Omental fat pad (tissue), 4 donors: Measurements from ENCODE around the gene RBM5. TPM values are rescaled to one million over a fixed set of nuclear protein-coding genes. Genes with fewer than 3 reads are reported as not detected.

ENCODE experiments used
- ATAC-seq: fragments of 150-250 bp; one replicate; pipeline ENCODE4 v1.9.1; 2016; ENCODE audit warnings: mild to moderate bottlenecking, moderate library complexity; ENCODE audit not compliant: low FRiP score
- DNase-seq: peaks from one replicate; pipeline ENCODE4 v3.0.0-alpha.2; 2019; ENCODE audit warnings: low spot score
- CTCF ChIP-seq, 3 donors: fragments of 450-650 bp; IDR thresholded peaks; one replicate each; pipeline ENCODE4 v1.5.1; 2016 to 2017; ENCODE audit warnings: antibody characterized with exemption in 3 of 3, mild to moderate bottlenecking in 3 of 3, moderate library complexity in 2 of 3
- total RNA-seq, 4 donors: library from RNA; depleted of rRNA; stranded (reverse); fragments of >200 nt; gene quantifications; one replicate each; pipeline ENCODE4 v1.1.0, GENCODE V29; 2016

RBM5 gene
- total RNA-seq, 4 donors from 2014 or later, result 143 to 308 (median 190) TPM

GRCh38 chr3:50125541-50126286, 37.0 kb downstream of the RBM5 start:
- no peak for TF ChIP-seq CTCF (IDR thresholded peaks at IDR 0.05)
- DNase-seq (no peak), ATAC-seq (no peak)

- no peak for ATAC-seq
- DNase-seq, result no peak
Observed at GRCh38 chr3:50126287-50127211, 37.8 kb downstream of the RBM5 start.

GRCh38 chr3:50127251-50127691, 38.6 kb downstream of the RBM5 start:
- ATAC-seq (no peak), DNase-seq (no peak)
- TF ChIP-seq CTCF (IDR thresholded peaks at IDR 0.05), result no peak

More at GRCh38 chr3:50126287-50127211, 37.8 kb downstream of the RBM5 start:
- TF ChIP-seq CTCF (IDR thresholded peaks at IDR 0.05), result no peak

GRCh38 chr3:50128001-50128400, 39.3 kb downstream of the RBM5 start:
- ATAC-seq (no peak), DNase-seq (no peak)
- TF ChIP-seq CTCF (IDR thresholded peaks at IDR 0.05), result no peak

- DNase-seq (no peak), ATAC-seq (no peak)
- no peak for TF ChIP-seq CTCF (IDR thresholded peaks at IDR 0.05)
Observed at GRCh38 chr3:50130436-50130835, 41.7 kb downstream of the RBM5 start.

GRCh38 chr3:50132421-50133282, 43.9 kb downstream of the RBM5 start:
- ATAC-seq (no peak), DNase-seq (no peak)
- TF ChIP-seq CTCF (IDR thresholded peaks at IDR 0.05), result no peak
